ENCODE measurements around the gene ZNF614.
A peak's percentile ranks its signal among the peaks of the same experiment; 100 is the strongest.

ZNF614 gene

GRCh38 chr19:52007451-52007805 is 20.8 kb downstream of the ZNF614 start:
- Histone ChIP-seq H3K4me2 (ENCODE audit: low read depth, low read length) (peak overlapping the region; percentile 52; the same call in 1 of the 2 replicates), H3K79me2 (ENCODE audit: low read length) (no peaks in the 10 kb centered on the region), H4K20me1 (ENCODE audit: insufficient read depth, low read length) (no peaks in the 10 kb centered on the region), H3K27ac (ENCODE audit: low read length) (no peak overlapping the region), H3K9me3 (replicated peaks; ENCODE audit: insufficient read depth, low read length) (no peaks in the 10 kb centered on the region), H3K9ac (ENCODE audit: low read length) (no peak overlapping the region), H2AFZ (ENCODE audit: low read length) (peak overlapping the region; percentile 88), H3K4me3 (ENCODE audit: low read length) (peak overlapping the region; percentile 66), H3K9me2 (replicated peaks; ENCODE audit: insufficient read depth, low read length) (no peaks in the 10 kb centered on the region), H3K4me1 (ENCODE audit: low read length) (no peaks in the 10 kb centered on the region), H3K27me3 (replicated peaks; ENCODE audit: insufficient read depth, low read length) (no peaks in the 10 kb centered on the region), H3K36me3 (replicated peaks; ENCODE audit: insufficient read depth, low read length) (no peaks in the 10 kb centered on the region), H3F3A (ENCODE audit: insufficient read depth, low read length) (no peaks in the 10 kb centered on the region)
- TF ChIP-seq EZH2phosphoT487 (IDR thresholded peaks at IDR 0.05; ENCODE audit: low read length), result no peak
- no peak for TF ChIP-seq EZH2 (optimal IDR thresholded peaks at IDR 0.05; ENCODE audit: low read depth, low read length)
- TF ChIP-seq, protein P1, sequence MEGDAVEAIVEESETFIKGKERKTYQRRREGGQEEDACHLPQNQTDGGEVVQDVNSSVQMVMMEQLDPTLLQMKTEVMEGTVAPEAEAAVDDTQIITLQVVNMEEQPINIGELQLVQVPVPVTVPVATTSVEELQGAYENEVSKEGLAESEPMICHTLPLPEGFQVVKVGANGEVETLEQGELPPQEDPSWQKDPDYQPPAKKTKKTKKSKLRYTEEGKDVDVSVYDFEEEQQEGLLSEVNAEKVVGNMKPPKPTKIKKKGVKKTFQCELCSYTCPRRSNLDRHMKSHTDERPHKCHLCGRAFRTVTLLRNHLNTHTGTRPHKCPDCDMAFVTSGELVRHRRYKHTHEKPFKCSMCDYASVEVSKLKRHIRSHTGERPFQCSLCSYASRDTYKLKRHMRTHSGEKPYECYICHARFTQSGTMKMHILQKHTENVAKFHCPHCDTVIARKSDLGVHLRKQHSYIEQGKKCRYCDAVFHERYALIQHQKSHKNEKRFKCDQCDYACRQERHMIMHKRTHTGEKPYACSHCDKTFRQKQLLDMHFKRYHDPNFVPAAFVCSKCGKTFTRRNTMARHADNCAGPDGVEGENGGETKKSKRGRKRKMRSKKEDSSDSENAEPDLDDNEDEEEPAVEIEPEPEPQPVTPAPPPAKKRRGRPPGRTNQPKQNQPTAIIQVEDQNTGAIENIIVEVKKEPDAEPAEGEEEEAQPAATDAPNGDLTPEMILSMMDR (IDR thresholded peaks at IDR 0.05; ENCODE audit: low read length), result no peak
- no peak for DNase-seq

- DNase-seq, result no peak
- H3K79me2 ChIP-seq (ENCODE audit: low read length), result no peaks in the 10 kb centered on the region
- no peaks in the 10 kb centered on the region for H3K4me1 ChIP-seq (ENCODE audit: low read length)
- TF ChIP-seq, protein P1 (IDR thresholded peaks at IDR 0.05; ENCODE audit: low read length), result no peak
- no peak for TF ChIP-seq EZH2 (optimal IDR thresholded peaks at IDR 0.05; ENCODE audit: low read depth, low read length)
- no peak for TF ChIP-seq EZH2phosphoT487 (IDR thresholded peaks at IDR 0.05; ENCODE audit: low read length)
- H3K9me3 ChIP-seq (replicated peaks; ENCODE audit: insufficient read depth, low read length), result no peaks in the 10 kb centered on the region
- no peaks in the 10 kb centered on the region for H3K36me3 ChIP-seq (replicated peaks; ENCODE audit: insufficient read depth, low read length)
- no peak overlapping the region for H3K4me3 ChIP-seq (ENCODE audit: low read length)
- no peak overlapping the region for H2AFZ ChIP-seq (ENCODE audit: low read length)
- H3K9me2 ChIP-seq (replicated peaks; ENCODE audit: insufficient read depth, low read length), result no peaks in the 10 kb centered on the region
- no peaks in the 10 kb centered on the region for H4K20me1 ChIP-seq (ENCODE audit: insufficient read depth, low read length)
- no peak overlapping the region for H3K9ac ChIP-seq (ENCODE audit: low read length)
- H3F3A ChIP-seq (ENCODE audit: insufficient read depth, low read length), result no peaks in the 10 kb centered on the region
- no peak overlapping the region for H3K27ac ChIP-seq (ENCODE audit: low read length)
- no peak overlapping the region for H3K4me2 ChIP-seq (ENCODE audit: low read depth, low read length)
- H3K27me3 ChIP-seq (replicated peaks; ENCODE audit: insufficient read depth, low read length), result no peaks in the 10 kb centered on the region
These were observed 34.0 kb downstream of the ZNF614 start for GRCh38 chr19:51994048-51994644.

DNA sequence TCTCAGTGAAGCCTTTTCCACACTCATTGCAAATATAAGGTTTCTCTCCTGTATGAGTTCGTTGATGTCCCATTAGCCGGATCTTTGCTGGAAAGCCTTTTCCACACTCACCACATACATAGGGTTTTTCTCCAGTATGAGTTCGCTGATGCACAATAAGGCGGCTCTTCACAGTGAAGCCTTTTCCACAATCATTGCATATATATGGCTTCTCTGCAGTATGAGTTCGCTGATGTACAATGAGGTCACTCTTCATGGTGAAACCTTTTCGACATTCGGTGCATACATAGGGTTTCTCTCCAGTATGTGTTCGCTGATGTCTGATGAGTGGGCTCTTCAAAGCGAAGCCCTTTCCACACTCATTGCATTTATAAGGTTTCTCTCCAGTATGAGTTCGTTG is 34.8 kb downstream of the ZNF614 start:
- Histone ChIP-seq H4K20me1 (ENCODE audit: insufficient read depth, low read length) (no peaks in the 10 kb centered on the region), H3K36me3 (replicated peaks; ENCODE audit: insufficient read depth, low read length) (no peaks in the 10 kb centered on the region), H3K9me2 (replicated peaks; ENCODE audit: insufficient read depth, low read length) (no peaks in the 10 kb centered on the region), H3K27me3 (replicated peaks; ENCODE audit: insufficient read depth, low read length) (no peaks in the 10 kb centered on the region), H3K4me3 (ENCODE audit: low read length) (no peak overlapping the region), H3K79me2 (ENCODE audit: low read length) (no peaks in the 10 kb centered on the region), H2AFZ (ENCODE audit: low read length) (no peak overlapping the region), H3K4me2 (ENCODE audit: low read depth, low read length) (no peak overlapping the region), H3K27ac (ENCODE audit: low read length) (no peak overlapping the region), H3K9ac (ENCODE audit: low read length) (no peak overlapping the region), H3K9me3 (replicated peaks; ENCODE audit: insufficient read depth, low read length) (no peaks in the 10 kb centered on the region), H3F3A (ENCODE audit: insufficient read depth, low read length) (no peaks in the 10 kb centered on the region), H3K4me1 (ENCODE audit: low read length) (no peaks in the 10 kb centered on the region)
- TF ChIP-seq EZH2 (optimal IDR thresholded peaks at IDR 0.05; ENCODE audit: low read depth, low read length) (no peak), EZH2phosphoT487 (IDR thresholded peaks at IDR 0.05; ENCODE audit: low read length) (no peak)
- TF ChIP-seq, protein P1 (IDR thresholded peaks at IDR 0.05; ENCODE audit: low read length), result no peak
- no peak for DNase-seq

Measured in MM.1S (cell line).